ENCODE data around the gene INSL3.

DNA sequence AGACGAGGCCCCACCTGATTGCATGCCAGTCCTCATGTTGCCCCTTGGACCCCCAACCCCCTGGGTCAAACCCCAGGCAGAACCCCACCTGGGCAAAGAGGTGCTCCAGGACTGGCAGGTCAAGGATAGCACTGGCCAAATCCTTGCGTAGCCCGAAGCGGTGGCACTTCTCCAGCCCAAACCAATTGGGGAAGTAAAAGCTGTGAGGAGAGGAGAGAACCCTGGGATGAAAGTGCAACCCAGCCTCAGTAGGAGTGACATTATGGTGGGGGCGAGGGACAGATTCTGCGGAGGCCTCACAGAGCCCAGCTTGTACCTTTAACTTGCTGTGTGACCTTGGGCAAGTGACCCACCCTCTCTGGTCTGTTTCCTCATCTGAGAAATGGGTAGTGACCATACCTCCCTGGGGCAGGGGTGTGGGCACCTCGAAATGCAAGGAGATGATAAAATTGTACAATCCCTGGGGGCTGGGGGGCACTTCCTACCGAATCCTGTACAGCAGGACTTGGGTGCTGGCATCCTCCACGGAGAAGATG lies 22.0 kb upstream of the INSL3 start:
- TF ChIP-seq, protein P1, sequence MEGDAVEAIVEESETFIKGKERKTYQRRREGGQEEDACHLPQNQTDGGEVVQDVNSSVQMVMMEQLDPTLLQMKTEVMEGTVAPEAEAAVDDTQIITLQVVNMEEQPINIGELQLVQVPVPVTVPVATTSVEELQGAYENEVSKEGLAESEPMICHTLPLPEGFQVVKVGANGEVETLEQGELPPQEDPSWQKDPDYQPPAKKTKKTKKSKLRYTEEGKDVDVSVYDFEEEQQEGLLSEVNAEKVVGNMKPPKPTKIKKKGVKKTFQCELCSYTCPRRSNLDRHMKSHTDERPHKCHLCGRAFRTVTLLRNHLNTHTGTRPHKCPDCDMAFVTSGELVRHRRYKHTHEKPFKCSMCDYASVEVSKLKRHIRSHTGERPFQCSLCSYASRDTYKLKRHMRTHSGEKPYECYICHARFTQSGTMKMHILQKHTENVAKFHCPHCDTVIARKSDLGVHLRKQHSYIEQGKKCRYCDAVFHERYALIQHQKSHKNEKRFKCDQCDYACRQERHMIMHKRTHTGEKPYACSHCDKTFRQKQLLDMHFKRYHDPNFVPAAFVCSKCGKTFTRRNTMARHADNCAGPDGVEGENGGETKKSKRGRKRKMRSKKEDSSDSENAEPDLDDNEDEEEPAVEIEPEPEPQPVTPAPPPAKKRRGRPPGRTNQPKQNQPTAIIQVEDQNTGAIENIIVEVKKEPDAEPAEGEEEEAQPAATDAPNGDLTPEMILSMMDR (IDR thresholded peaks at IDR 0.05; ENCODE audit: low read depth, low read length): no peak
- TF ChIP-seq MAX (IDR thresholded peaks at IDR 0.05; ENCODE audit: low read depth, low read length) (no peak), POLR2A (IDR thresholded peaks at IDR 0.05; ENCODE audit: extremely low read depth, insufficient read length) (no peak), MYC (IDR thresholded peaks at IDR 0.05; ENCODE audit: low read depth, low read length) (no peak)
